CD4-positive, alpha-beta T cell treated with Interleukin-17A for 1 hour (primary cell): ENCODE data around the gene PAX2.
"Not testable (repeated sequence)": the region's sequence is repeated elsewhere in the genome, so short reads cannot be mapped to it uniquely, and the experiment has no call there.

Experiments used
- DNase-seq: peaks from one replicate; pipeline ENCODE4 v3.0.0-alpha.2; 2020

The PAX2 gene

GRCh38 chr10:100744987-100745881, at the start of gene PAX2:
PAX2 (plus strand) TSS chr10:100745582; CDS start chr10:100746261, 679 bp downstream.
- DNase-seq: no peak

DNA sequence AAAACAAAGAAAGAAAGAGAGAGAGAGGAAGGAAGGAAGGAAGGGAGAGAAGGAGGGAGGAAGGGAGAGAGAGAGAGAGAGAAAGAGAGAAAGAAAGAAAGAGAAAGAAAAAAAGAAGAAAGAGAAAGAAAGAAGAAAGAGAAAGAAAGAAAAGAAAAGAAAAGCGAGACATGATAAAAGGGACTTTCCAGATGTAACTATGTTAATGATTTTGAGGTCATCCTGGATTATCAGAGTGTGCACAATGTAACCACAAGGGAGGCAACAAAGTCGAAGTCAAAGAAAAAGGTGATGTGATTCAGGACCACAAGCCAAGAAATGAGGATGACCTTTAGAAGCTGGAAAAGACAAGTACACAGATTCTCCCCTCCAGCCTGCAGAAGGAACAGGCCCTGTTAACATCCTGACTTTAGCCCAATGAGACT, 48.9 kb upstream of the PAX2 start:
- no peak for DNase-seq

DNA sequence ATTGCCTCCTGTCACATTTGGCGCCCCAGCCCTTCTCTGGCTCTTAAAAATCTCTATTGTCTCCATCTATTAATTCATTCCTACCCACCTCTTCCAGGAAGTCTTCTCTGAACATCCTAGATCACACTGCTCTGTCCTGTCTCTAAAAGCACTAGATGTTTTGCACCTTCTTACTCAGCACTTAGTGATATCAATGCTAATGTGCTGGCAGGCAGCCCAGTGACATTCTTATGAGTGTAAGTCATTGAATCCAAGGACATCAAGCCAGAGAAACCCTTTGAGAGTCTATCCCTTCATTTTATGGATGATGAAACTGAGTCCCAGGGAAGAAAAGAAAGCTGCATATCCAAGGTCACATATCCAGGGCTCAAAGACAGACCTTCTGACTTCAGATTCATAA, 48.3 kb upstream of the PAX2 start:
- DNase-seq: no peak

DNA sequence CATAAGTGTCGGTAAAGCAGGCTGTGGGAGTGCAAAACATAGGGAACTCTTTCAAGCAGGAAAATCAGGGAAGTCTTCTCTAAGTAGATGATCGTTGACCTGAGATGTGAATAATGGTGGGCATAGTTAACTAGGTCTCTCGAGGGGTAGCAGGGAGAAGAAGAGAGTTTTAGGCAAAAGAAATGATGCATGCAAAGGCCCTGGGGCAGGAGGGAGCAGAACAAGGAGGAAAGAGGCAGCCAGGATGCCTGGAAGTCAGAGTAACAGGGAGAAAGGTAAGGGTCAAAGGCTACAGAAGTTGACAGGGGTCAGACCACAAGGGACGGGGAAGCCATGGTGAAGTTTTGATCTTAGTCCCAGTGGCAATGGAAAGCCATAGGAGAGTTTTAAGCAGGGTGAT, 47.8 kb upstream of the PAX2 start:
- no peak for DNase-seq

GRCh38 chr10:100701704-100702103, 43.7 kb upstream of the PAX2 start:
- DNase-seq: not testable (repeated sequence)

GRCh38 chr10:100705139-100705538, 40.2 kb upstream of the PAX2 start:
- no peak for DNase-seq

GRCh38 chr10:100707261-100707848, 38.0 kb upstream of the PAX2 start:
- no peak for DNase-seq

- no peak for DNase-seq
These were observed 36.0 kb upstream of the PAX2 start for GRCh38 chr10:100709146-100710082.

GRCh38 chr10:100710151-100710871, 35.1 kb upstream of the PAX2 start:
- no peak for DNase-seq

DNA sequence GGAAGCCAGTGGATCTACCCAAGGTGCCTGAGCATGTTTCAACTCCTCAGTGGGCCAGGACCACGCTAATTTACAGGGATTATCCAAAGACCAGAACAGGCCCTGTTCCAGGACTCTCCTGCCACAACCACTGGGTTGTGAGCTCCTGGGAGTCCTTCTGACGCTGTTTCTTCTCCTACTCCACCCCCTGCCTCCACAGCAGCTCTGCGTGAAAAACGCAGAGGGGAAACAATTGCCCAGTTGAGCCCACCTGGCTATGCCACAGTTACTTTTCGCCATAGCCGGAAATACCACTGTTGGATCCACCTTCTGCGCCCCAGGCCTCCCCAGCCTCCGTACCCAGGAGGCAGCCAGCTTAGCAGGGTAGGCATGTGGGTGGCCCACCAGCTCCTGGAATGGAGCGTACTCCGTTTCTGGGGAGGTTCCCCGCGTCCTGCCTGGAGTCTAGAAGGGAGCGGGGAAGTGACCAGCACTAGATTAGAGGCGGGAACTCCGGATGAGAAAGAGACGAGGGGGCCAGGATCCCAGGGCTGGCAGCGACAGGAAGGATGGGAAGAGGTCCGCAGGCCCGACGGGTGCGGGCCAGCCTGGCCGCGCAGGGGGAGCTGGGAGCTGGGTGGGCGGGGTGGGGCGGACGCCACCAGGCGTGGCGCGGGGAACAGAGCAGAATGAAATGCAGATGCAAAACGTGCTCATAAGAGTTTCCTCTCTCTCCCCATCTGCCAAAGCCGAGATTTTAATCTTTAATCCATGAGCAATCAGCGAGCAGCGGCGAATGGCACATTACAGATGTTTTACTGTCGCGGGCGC, 32.1 kb upstream of the PAX2 start:
- DNase-seq: no peak

DNA sequence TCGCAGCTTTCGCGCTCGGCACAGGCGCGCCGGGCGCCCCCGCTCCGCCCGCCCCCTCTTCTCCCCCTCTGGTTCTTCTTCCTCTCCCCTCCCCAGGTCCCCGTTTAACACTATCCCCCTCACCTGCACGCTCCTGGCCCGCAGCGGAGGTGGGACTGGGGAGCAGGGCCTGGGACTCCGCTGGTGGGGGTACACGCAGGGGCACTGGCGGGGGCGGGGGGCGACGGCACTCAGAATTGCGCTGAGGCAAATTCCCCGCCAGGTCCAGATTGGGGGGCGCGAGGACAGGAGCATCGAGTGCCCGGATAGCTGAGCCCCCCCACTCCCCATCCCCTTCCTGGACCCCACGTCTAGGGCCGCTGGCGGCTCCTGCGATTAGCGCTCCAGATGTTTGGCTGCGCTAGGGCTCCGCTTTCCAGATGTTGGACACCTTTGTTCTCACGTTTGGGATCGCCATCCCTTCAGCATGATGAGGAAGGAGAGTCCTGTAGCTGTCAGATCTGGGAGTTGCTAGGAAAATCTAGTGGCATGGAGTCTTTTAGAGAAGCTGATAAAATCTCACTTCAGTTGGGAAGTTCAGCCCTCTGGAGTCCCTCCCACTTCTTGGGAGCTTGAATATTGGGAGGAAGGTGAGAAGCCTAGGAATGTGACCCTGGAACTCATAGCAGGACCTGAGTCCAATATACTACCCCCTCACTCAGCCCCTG, 31.4 kb upstream of the PAX2 start:
- no peak for DNase-seq

- DNase-seq: no peak
These were observed 30.8 kb upstream of the PAX2 start for GRCh38 chr10:100714566-100714950.

GRCh38 chr10:100715101-100715444, 30.3 kb upstream of the PAX2 start:
- DNase-seq: no peak

DNA sequence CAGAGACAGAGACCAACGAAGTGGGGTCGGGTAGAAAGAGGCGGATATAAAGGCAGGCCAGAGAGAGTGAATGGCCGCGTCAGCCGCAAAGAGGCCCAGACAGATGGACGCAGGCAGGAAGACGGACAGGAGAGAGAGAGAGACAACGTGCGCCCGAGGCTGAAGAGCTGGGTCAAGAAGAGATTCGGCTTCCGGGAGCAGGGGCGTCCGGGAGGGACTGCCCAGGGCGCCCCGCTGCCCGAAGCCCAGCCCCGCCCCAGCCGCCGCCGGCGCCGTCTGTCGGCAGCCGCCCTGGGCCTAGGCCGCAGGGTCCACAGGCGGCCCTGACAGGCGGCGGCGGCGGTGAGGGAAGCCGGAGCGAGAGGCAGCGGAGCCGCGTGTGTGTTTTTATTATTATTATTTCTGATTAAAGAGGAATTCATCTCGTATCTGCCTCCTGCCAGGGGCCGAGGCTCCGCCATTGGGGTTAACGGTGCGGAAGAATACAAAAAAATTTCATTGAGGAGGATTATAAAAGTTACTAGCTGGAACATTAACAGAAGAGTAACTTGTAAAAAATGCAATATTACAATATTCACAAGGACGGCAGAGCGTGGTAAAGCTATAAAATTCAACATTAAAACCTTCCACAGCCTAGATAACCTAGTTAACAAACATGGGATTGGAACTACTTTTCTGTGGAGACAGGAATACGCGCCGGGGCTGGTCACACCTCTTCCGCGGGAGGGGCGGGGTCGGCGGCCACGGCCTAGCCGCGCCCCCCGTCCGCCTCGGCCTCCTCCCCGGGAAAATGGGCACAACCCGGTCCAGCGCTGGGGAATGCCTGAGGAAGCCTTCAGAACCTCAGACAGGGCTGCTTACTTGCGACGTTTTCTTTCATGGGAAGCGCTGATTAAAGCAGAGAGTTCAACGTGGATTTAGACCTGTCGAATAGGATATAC, 29.7 kb upstream of the PAX2 start:
- no peak for DNase-seq

GRCh38 chr10:100717166-100717565, 28.2 kb upstream of the PAX2 start:
- no peak for DNase-seq

DNA sequence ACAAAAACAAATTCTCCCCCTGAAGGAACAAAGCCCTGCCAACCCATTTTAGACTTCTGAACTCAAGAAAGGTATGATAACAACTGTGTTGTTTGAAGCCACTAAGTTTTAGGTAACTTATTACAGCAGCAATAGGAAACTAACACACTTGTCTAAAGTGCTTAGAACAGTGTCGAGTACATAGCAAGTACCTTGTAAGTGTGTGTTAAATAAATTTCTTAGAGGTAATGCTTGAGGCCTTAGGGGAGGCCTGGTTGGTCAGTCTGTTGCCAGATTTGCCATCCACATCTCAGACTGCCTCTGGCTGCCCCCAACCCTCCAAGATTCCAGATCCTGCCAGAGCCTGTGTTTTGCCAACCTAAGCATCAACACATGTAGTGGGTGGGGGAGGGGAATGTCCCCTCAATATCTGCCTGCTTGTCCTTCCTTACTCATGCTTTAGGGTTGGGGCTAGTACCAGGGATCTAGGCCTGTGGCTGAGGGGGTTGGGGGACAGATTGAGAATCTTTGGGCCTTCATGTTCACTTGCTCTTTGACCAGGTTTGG, 27.1 kb upstream of the PAX2 start:
- DNase-seq: no peak

DNA sequence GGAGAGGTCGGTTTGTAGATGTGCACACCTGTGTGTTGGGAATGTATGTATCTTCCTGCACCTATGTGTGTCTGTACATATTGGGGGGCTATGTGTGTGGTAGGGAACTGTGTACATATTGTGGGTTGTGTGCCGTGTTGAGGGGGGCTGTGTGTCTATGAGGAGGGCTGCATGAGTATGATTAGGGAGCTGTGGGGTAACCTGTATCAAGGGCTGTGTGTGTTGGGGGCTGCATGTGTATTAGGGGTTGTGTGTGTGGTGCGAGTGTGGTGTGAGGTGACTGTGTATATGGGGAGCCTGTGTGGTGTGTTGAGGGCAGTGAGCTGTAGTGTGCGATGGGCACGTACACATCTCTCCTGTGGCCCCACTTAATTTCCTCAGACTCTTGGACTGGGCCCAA, 22.2 kb upstream of the PAX2 start:
- no peak for DNase-seq

GRCh38 chr10:100723770-100724530, 21.4 kb upstream of the PAX2 start:
- DNase-seq: no peak

DNA sequence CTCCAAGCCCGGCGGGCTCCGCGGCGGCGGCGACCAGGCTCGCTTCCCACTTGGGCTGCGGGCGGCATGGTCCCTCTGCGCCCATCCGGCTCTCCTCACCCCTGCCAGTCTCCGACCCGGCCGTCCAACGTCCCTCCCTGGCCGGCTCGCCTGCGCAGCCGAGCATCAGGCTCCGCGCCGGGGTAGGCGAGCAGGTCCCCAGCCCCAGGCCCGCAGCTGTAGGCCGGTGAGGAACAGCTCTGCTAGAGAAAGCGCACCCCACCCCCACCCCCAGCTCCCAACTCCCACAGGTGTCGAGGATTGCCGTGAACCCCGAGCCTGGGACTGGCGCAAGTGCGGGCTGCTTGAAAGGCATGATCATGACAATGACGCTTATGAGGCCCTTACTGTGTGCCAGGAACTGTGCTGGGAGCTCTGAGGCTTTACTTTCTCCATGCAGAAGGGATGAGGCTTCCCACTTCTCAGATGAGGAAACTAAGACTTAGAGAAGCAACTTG, 20.8 kb upstream of the PAX2 start:
- no peak for DNase-seq
